SH-SY5Y (cell line): ENCODE results near the gene ARAP2.

Experiments
- GATA2 ChIP-seq: IDR thresholded peaks from 2 replicates; pipeline ENCODE4 v1.6.1; 2011; ENCODE audit warnings: mild to moderate bottlenecking, low read depth, low read length
- GATA3 ChIP-seq: IDR thresholded peaks from 2 replicates; pipeline ENCODE4 v1.6.1; 2011; ENCODE audit warnings: low read depth, mild to moderate bottlenecking, low read length, moderate library complexity

DNA sequence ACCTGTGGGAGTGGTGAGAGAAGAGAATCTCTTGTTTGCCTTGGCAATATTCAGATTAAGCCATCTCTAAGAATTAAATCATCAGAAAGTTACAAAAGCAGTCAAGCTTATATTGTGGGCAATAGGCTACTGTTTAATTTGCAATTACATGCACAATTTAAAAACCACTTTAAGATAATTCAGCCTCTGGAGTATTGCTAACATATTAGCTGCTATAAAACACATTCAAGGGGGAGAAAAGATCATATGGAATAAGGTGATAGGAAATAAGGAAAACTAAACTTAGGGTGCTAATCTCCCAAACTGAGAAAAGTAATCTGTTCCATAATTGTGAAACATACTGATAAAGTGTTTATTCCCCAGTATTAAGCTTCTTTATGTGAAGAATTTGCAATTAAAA is 103.9 kb downstream of the ARAP2 start:
- TF ChIP-seq GATA2 (no peak), GATA3 (no peak)
